Erythroblast (primary cell): Measurements from ENCODE around the gene SPNS2.

Source experiments
- GATA1 ChIP-seq: IDR thresholded peaks from 2 replicates; pipeline ENCODE4 v1.6.1; 2011; ENCODE audit warnings: low read depth, mild to moderate bottlenecking, control low read depth, low read length, moderate library complexity
- POLR2A ChIP-seq: IDR thresholded peaks from 2 replicates; pipeline ENCODE4 v1.6.1; 2011; ENCODE audit warnings: mild to moderate bottlenecking, low read length

DNA sequence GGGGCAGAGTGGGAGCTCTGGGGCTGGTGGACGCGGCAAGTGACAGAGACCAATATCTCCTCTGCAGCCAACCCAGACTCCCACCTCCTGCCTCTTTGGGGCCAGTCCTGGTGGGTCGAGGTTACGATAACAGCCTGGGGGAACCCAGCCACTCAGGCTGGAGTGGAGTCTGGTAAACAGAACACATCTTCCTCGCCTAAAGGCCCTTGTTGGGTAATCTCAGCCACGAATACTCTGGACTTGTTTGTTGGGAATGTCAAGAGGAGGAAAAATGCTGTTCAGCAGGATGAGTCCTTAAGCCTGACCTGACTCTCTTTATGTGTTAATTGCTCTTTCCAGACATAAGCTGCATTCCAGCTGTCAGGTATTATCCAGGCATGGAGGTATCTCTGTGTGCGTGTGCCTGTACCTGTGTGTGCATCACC lies 8.0 kb upstream of the SPNS2 start:
- TF ChIP-seq POLR2A: no peak
- TF ChIP-seq GATA1: no peak
